Stomach smooth muscle (tissue), 2 donors: Measurements from ENCODE around the gene GIT2.
A peak's percentile ranks its signal among the peaks of the same experiment; 100 is the strongest.
"Not testable (repeated sequence)": the region's sequence is repeated elsewhere in the genome, so short reads cannot be mapped to it uniquely, and the experiment has no call there.

ENCODE experiments used
- H3K27ac ChIP-seq: one replicate; pipeline ENCODE4 v1.7.0; 2013; ENCODE audit warnings: mild to moderate bottlenecking, low read length, inconsistent platforms
- H3K27me3 ChIP-seq, 2 donors: one replicate each; pipeline ENCODE4 v1.7.0; 2013; ENCODE audit warnings: low read length in 2 of 2; ENCODE audit not compliant: insufficient read depth in 2 of 2, control insufficient read depth in 1 of 2
- H3K36me3 ChIP-seq, 2 donors: one replicate each; pipeline ENCODE4 v1.7.0; 2013; ENCODE audit warnings: low read length in 2 of 2; ENCODE audit not compliant: control insufficient read depth in 2 of 2, insufficient read depth in 2 of 2
- H3K4me1 ChIP-seq: one replicate; pipeline ENCODE4 v1.7.0; 2013; ENCODE audit warnings: low read length; ENCODE audit not compliant: control insufficient read depth, insufficient read depth
- H3K4me3 ChIP-seq, 2 donors: one replicate each; pipeline ENCODE4 v1.7.0; 2013; ENCODE audit warnings: low read length in 2 of 2
- H3K9ac ChIP-seq, 2 donors: one replicate each; pipeline ENCODE4 v1.7.0; 2013; ENCODE audit warnings: low read length in 2 of 2, mild to moderate bottlenecking in 1 of 2
- H3K9me3 ChIP-seq, 2 donors: one replicate each; pipeline ENCODE4 v1.7.0; 2013; ENCODE audit warnings: low read length in 2 of 2; ENCODE audit not compliant: control insufficient read depth in 2 of 2
- donor health status: healthy.
- donor health status: Pancreatic carcinoma.

The GIT2 gene

GRCh38 chr12:109995361-109995685, 845 bp downstream of the GIT2 start:
- Histone ChIP-seq H3K4me3 (peak overlapping the region; percentile 79 to 92), H3K9ac (peak overlapping the region; percentile 70 to 84), H3K36me3 (peaks cover 0 to 7% of the 10 kb centered on the region in 2 donors), H3K27me3 (no peaks in the 10 kb centered on the region), H3K27ac (peak overlapping the region; percentile 56), H3K4me1 (peaks cover 23% of the 10 kb centered on the region), H3K9me3 (no peaks in the 10 kb centered on the region)

- Histone ChIP-seq H3K4me1 (peaks cover 20% of the 10 kb centered on the region), H3K27ac (no peak overlapping the region), H3K9ac (peak overlapping the region in 1 of 2 donors; percentile 84), H3K9me3 (no peaks in the 10 kb centered on the region), H3K27me3 (no peaks in the 10 kb centered on the region), H3K36me3 (peaks cover 0 to 9% of the 10 kb centered on the region in 2 donors), H3K4me3 (peak overlapping the region; percentile 79 to 92)
Observed at GRCh38 chr12:109994401-109995175, 1.6 kb downstream of the GIT2 start.

- Histone ChIP-seq H3K4me3 (no peak overlapping the region), H3K4me1 (peaks cover 24% of the 10 kb centered on the region), H3K27ac (no peak overlapping the region), H3K27me3 (no peaks in the 10 kb centered on the region), H3K9me3 (no peaks in the 10 kb centered on the region), H3K36me3 (peaks cover 0 to 9% of the 10 kb centered on the region in 2 donors), H3K9ac (no peak overlapping the region)
Observed at GRCh38 chr12:109993091-109993490, 3.1 kb downstream of the GIT2 start.

GRCh38 chr12:109991586-109991985, 4.6 kb downstream of the GIT2 start:
- peaks cover 4 to 14% of the 10 kb centered on the region in 2 donors for H3K36me3 ChIP-seq
- H3K4me1 ChIP-seq: peaks cover 24% of the 10 kb centered on the region
- H3K27ac ChIP-seq: no peak overlapping the region
- H3K27me3 ChIP-seq: no peaks in the 10 kb centered on the region
- H3K9ac ChIP-seq: no peak overlapping the region
- H3K4me3 ChIP-seq: no peak overlapping the region
- no peaks in the 10 kb centered on the region for H3K9me3 ChIP-seq

GRCh38 chr12:109989380-109989779, 6.8 kb downstream of the GIT2 start:
- Histone ChIP-seq H3K4me3 (peak overlapping the region in 1 of 2 donors; percentile 17), H3K4me1 (peaks cover 15% of the 10 kb centered on the region), H3K9ac (no peak overlapping the region), H3K9me3 (no peaks in the 10 kb centered on the region), H3K36me3 (peaks cover 11 to 18% of the 10 kb centered on the region in 2 donors), H3K27me3 (no peaks in the 10 kb centered on the region), H3K27ac (peak overlapping the region; percentile 31)

GRCh38 chr12:109988903-109989302, 7.3 kb downstream of the GIT2 start:
- peak overlapping the region; percentile 31 for H3K27ac ChIP-seq
- H3K9ac ChIP-seq: no peak overlapping the region
- no peaks in the 10 kb centered on the region for H3K27me3 ChIP-seq
- no peaks in the 10 kb centered on the region for H3K9me3 ChIP-seq
- peaks cover 12 to 20% of the 10 kb centered on the region in 2 donors for H3K36me3 ChIP-seq
- H3K4me3 ChIP-seq: no peak overlapping the region
- peaks cover 13% of the 10 kb centered on the region for H3K4me1 ChIP-seq

- Histone ChIP-seq H3K9me3 (no peaks in the 10 kb centered on the region), H3K9ac (no peak overlapping the region), H3K4me1 (peaks cover 13% of the 10 kb centered on the region), H3K27me3 (no peaks in the 10 kb centered on the region), H3K27ac (no peak overlapping the region), H3K36me3 (peaks cover 19 to 26% of the 10 kb centered on the region in 2 donors), H3K4me3 (no peak overlapping the region)
Observed at GRCh38 chr12:109988274-109988673, 7.9 kb downstream of the GIT2 start.

- Histone ChIP-seq H3K27me3 (no peaks in the 10 kb centered on the region), H3K4me3 (no peak overlapping the region), H3K9me3 (no peaks in the 10 kb centered on the region), H3K4me1 (peaks cover 13% of the 10 kb centered on the region), H3K27ac (no peak overlapping the region), H3K9ac (no peak overlapping the region), H3K36me3 (peaks cover 22 to 33% of the 10 kb centered on the region in 2 donors)
Observed at GRCh38 chr12:109987615-109988014, 8.6 kb downstream of the GIT2 start.

- H3K36me3 ChIP-seq: peaks cover 28 to 35% of the 10 kb centered on the region in 2 donors
Observed at GRCh38 chr12:109986236-109986635, 9.9 kb downstream of the GIT2 start.

GRCh38 chr12:109983432-109984142, 12.6 kb downstream of the GIT2 start:
- Histone ChIP-seq H3K36me3 (peaks cover 39 to 49% of the 10 kb centered on the region in 2 donors), H3K4me1 (no peaks in the 10 kb centered on the region), H3K9ac (no peak overlapping the region)

More at GRCh38 chr12:109986236-109986635, 9.9 kb downstream of the GIT2 start:
- H3K27ac ChIP-seq, H3K9me3 ChIP-seq, H3K27me3 ChIP-seq, H3K9ac ChIP-seq, H3K4me3 ChIP-seq: not testable (repeated sequence)
- H3K4me1 ChIP-seq: peaks cover 13% of the 10 kb centered on the region

GRCh38 chr12:109982210-109982609, 14.0 kb downstream of the GIT2 start:
- Histone ChIP-seq H3K27ac (no peak overlapping the region), H3K4me3 (no peak overlapping the region), H3K9ac (no peak overlapping the region), H3K9me3 (no peaks in the 10 kb centered on the region), H3K27me3 (no peaks in the 10 kb centered on the region), H3K36me3 (peaks cover 36 to 46% of the 10 kb centered on the region in 2 donors), H3K4me1 (no peaks in the 10 kb centered on the region)

More at GRCh38 chr12:109983432-109984142, 12.6 kb downstream of the GIT2 start:
- no peak overlapping the region for H3K27ac ChIP-seq
- no peak overlapping the region for H3K4me3 ChIP-seq
- H3K27me3 ChIP-seq: no peaks in the 10 kb centered on the region
- H3K9me3 ChIP-seq: no peaks in the 10 kb centered on the region
